OCI-LY7 (cell line): ENCODE measurements around the gene SANBR. TPM values are rescaled to one million over a fixed set of nuclear protein-coding genes. Genes with fewer than 3 reads are reported as not detected.

Experiments used
- Bru-seq: library from RNA; stranded (reverse); fragments of 400-500 nt; gene quantifications from one replicate; lab custom pipeline; 2021; lab: Mats Ljungman, UMichigan
- BruChase-seq, 2 experiments: library from RNA; stranded (reverse); fragments of 400-500 nt; gene quantifications; one replicate each; lab custom pipeline; 2021; lab: Mats Ljungman, UMichigan
- BruUV-seq: library from RNA; stranded (reverse); fragments of 400-500 nt; replicated peaks from 2 replicates; lab custom pipeline; 2021; lab: Mats Ljungman, UMichigan
- CTCF ChIA-PET: fragments of 300-600 bp; sonication (Branson Sonifier 250); formaldehyde crosslinking; loops from one replicate; lab custom pipeline; 2022; ENCODE audit warnings: antibody characterized with exemption; ENCODE audit not compliant: unreplicated experiment; lab: Charles Lee
- POLR2A ChIA-PET: fragments of 300-600 bp; sonication (Branson Sonifier 250); formaldehyde crosslinking; loops from one replicate; lab custom pipeline; 2022; ENCODE audit warnings: antibody characterized with exemption; lab: Charles Lee
- DNase-seq: peaks from one replicate; pipeline ENCODE4 v3.0.0-alpha.2; 2015; ENCODE audit warnings: low spot score
- H2AFZ ChIP-seq: fragments of 200-600 bp; sonication (generic), shearing (Covaris generic); 2 replicates; pipeline ENCODE4 v1.6.1; 2014; ENCODE audit warnings: mild to moderate bottlenecking, antibody characterized with exemption, low read length, moderate library complexity
- H3K27ac ChIP-seq: fragments of 200-600 bp; sonication (generic); 2 replicates; pipeline ENCODE4 v1.5.1; 2014; ENCODE audit warnings: mixed run types, low read depth, mild to moderate bottlenecking, moderate library complexity, low read length, inconsistent platforms; ENCODE audit not compliant: poor library complexity, severe bottlenecking
- H3K36me3 ChIP-seq: fragments of 200-600 bp; sonication (generic); 2 replicates; pipeline ENCODE4 v1.6.1; 2014; ENCODE audit warnings: mild to moderate bottlenecking, antibody characterized with exemption, low read length, moderate library complexity, mixed read lengths; ENCODE audit not compliant: insufficient read depth
- H3K4me1 ChIP-seq: fragments of 200-600 bp; sonication (generic); 2 replicates; pipeline ENCODE4 v1.5.1; 2014; ENCODE audit warnings: mild to moderate bottlenecking, low read length; ENCODE audit not compliant: insufficient read depth, poor library complexity, severe bottlenecking
- H3K4me2 ChIP-seq: fragments of 200-600 bp; sonication (generic); 2 replicates; pipeline ENCODE4 v1.6.1; 2014; ENCODE audit warnings: mild to moderate bottlenecking, low read length
- H3K4me3 ChIP-seq: fragments of 200-600 bp; sonication (generic); 2 replicates; pipeline ENCODE4 v1.5.1; 2014; ENCODE audit warnings: mild to moderate bottlenecking, low read depth, low read length; ENCODE audit not compliant: poor library complexity, severe bottlenecking
- H3K79me2 ChIP-seq: fragments of 200-600 bp; sonication (generic); 2 replicates; pipeline ENCODE4 v1.6.1; 2016; ENCODE audit warnings: low read depth, mild to moderate bottlenecking, low read length, moderate library complexity, mixed read lengths; ENCODE audit not compliant: insufficient read depth
- H3K9me2 ChIP-seq: fragments of 200-600 bp; sonication (generic); 2 replicates; pipeline ENCODE4 v1.6.1; 2016; ENCODE audit warnings: mild to moderate bottlenecking, low read length, mixed read lengths; ENCODE audit not compliant: insufficient read depth
- H3K9me3 ChIP-seq: fragments of 200-600 bp; sonication (generic); 2 replicates; pipeline ENCODE4 v1.6.1; 2014; ENCODE audit warnings: mild to moderate bottlenecking, mixed run types, low read length, mixed read lengths
- H4K20me1 ChIP-seq: fragments of 200-600 bp; sonication (generic); 2 replicates; pipeline ENCODE4 v1.6.1; 2014; ENCODE audit warnings: mild to moderate bottlenecking, antibody characterized with exemption, low read length, moderate library complexity, mixed read lengths; ENCODE audit not compliant: insufficient read depth
- EZH2phosphoT487 ChIP-seq: fragments of 200-600 bp; sonication (generic); IDR thresholded peaks from 2 replicates; pipeline ENCODE4 v1.6.1; 2018; ENCODE audit warnings: low read depth, borderline replicate concordance, mild to moderate bottlenecking, mixed run types, antibody characterized with exemption, low read length, moderate library complexity, mixed read lengths
- intact Hi-C: fragments of 100-400 bp; cut with micrococcal nuclease; formaldehyde crosslinking; loops from one replicate; pipeline ENCODE4 v1.10.0; 2022; ENCODE audit not compliant: unreplicated experiment
- long read RNA-seq: library from polyadenylated mRNA; stranded (forward); transcript quantifications from one replicate; pipeline ENCODE4 v2.0.0, GENCODE V29; 2022
- total RNA-seq, 2 experiments: library from RNA; depleted of rRNA in 1 of 2; stranded (reverse); fragments of >200 nt in 1 of 2; shearing (Covaris generic) in 1 of 2; gene quantifications; 2 replicates each; pipeline ENCODE4 v1.2.3, GENCODE V29; 2014 to 2022
- TF ChIP-seq, protein P1 (sequence below): fragments of 200-600 bp; sonication (generic); conservative IDR thresholded peaks from 2 replicates; pipeline ENCODE4 v1.5.1; 2014; ENCODE audit warnings: mild to moderate bottlenecking, antibody characterized with exemption, low read length, moderate library complexity, mixed read lengths

Gene SANBR
- 7.9 and 8.3 TPM in 2 replicates for total RNA-seq (2014; rRNA removed; shearing (Covaris generic))
- total RNA-seq (2022), result 11.9 and 13.6 TPM in 2 replicates
- Bru-seq, nascent RNA, result percentile 55 among the genes with signal in this experiment
- percentile 51 among the genes with signal in this experiment for BruChase-seq, experiment 1, labeled RNA remaining after a 6-hour chase
- BruChase-seq, experiment 2, labeled RNA remaining after a 2-hour chase, result percentile 56 among the genes with signal in this experiment
- long read RNA-seq, full-length matches to known transcripts, result 3 of 14 reads
- long read RNA-seq, partial matches to known transcripts, result 4 of 14 reads
- long read RNA-seq, other reads (novel, unspliced or antisense), result 7 of 14 reads

DNA sequence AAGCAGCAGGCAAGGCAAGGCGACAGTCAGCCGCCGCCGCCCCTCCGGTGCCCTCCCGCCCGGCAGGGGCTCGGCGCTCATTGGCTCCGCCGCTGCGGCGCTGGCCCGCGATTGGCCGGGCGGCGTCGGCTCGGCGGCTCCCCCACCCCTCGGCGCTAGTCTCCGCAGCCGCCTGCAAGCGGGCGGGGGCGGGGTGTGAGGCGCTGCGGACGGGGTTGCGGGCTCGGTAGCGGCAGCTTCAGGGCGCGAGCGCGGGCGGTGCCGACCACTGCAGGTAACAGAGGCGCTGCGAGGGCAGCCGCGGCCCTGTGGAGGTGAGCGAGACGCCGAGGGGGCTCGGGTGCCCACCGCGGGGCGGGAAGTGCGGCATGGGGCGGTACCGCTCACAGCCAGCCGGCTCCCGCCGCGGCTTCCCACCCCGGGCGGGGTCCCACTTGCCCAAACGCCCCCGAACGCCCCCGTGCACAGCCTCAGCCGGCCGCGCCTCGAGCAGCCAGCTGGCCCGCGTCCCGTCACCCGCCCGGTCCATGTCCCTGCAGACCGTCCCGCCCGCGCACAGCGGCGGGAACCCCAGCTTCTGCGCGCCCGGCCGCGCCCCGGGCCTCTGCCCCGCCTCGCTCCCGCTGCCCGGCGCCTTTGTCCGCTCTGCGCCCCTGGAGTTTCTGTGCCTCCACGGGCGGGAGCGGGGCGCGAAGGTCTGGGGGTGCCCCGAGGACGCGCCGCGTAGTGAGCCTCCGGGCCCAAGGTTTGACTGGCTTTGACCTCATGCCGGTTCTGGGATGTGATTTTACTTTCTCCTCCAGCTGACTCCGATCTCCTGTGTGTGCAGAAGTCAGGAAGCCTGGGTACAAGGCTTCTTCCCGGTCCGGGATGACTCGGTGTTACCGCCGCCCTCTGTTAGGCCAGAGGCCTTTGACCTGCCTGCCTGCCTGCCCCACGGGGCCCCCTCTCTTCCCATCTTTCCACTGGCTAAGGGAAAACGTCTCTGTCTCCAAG is at the start of gene SANBR:
TSS of gene SANBR (plus strand) at position 158 of the 996 bp plus-strand sequence. CDS start 4,480 bp downstream, outside the sequence.
- peak within 1 kb of the TSS; percentile 82 for H2AFZ ChIP-seq
- peak within 1 kb of the TSS; percentile 31 for H3K27ac ChIP-seq

DNA sequence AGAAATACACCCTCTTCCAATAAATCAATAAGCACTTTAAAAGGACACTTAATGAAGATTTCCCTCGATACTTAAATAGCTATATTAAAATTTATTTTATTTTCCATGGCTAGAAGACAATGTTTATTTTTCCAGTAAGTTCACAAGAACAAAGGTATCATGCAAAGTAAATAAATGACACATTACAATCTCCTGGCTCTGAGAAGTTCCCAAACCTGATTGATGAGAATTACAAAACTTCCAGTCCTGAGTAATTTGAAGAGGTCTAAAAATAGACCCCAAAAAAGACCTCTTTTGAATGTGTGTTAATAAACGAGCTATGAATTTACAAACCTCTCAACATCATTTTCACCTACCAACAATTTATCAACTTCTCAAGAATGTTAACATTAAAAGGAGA is 49.7 kb upstream of the SANBR start:
- peaks cover 47% of the 10 kb centered on the region for H3K79me2 ChIP-seq
- POLR2A ChIA-PET, result interaction anchor here (0.6 to 1.4 kb wide), 3 partner anchors 10 to 585 kb away, joined by 3 read pairs; no protein-coding TSS in a partner anchor

More for the DNA sequence above, at the start of gene SANBR:
- ChIA-PET CTCF (no interaction called here), POLR2A (interaction anchor here (0.7 to 1.3 kb wide), 4 partner anchors 10 to 469 kb away, joined by 3 to 9 read pairs (median 4); no protein-coding TSS in a partner anchor)
- no peaks in the 10 kb centered on the region for H4K20me1 ChIP-seq
- H3K9me3 ChIP-seq, result no peaks in the 10 kb centered on the region
- TF ChIP-seq EZH2phosphoT487, result no peak
- TF ChIP-seq, protein P1, sequence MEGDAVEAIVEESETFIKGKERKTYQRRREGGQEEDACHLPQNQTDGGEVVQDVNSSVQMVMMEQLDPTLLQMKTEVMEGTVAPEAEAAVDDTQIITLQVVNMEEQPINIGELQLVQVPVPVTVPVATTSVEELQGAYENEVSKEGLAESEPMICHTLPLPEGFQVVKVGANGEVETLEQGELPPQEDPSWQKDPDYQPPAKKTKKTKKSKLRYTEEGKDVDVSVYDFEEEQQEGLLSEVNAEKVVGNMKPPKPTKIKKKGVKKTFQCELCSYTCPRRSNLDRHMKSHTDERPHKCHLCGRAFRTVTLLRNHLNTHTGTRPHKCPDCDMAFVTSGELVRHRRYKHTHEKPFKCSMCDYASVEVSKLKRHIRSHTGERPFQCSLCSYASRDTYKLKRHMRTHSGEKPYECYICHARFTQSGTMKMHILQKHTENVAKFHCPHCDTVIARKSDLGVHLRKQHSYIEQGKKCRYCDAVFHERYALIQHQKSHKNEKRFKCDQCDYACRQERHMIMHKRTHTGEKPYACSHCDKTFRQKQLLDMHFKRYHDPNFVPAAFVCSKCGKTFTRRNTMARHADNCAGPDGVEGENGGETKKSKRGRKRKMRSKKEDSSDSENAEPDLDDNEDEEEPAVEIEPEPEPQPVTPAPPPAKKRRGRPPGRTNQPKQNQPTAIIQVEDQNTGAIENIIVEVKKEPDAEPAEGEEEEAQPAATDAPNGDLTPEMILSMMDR, result no peak
- no peaks in the 10 kb centered on the region for H3K9me2 ChIP-seq
- H3K4me3 ChIP-seq, result peak within 1 kb of the TSS; percentile 80
- H3K4me2 ChIP-seq, result peak within 1 kb of the TSS; percentile 88
- BruUV-seq, result no TSS peak
- peaks cover 8% of the 10 kb centered on the region; the same call in 1 of the 2 replicates for H3K79me2 ChIP-seq
- DNase-seq, result peak; percentile 91
- H3K4me1 ChIP-seq, result peaks cover 13% of the 10 kb centered on the region
- intact Hi-C loops, result loop anchor here (1.0 kb wide), 1 partner anchor 49 kb away; the partner anchor contains the start of gene PEX13
- H3K36me3 ChIP-seq, result peaks cover 3% of the 10 kb centered on the region; the same call in 1 of the 2 replicates

More for the DNA sequence above, 49.7 kb upstream of the SANBR start:
- peaks cover 12% of the 10 kb centered on the region for H3K36me3 ChIP-seq
- H3K9me3 ChIP-seq, result no peaks in the 10 kb centered on the region
- CTCF ChIA-PET, result no interaction called here
- peak overlapping the region; percentile 95 for H3K4me2 ChIP-seq
- H4K20me1 ChIP-seq, result peaks cover 6% of the 10 kb centered on the region; the same call in 1 of the 2 replicates
- no peak overlapping the region for H3K27ac ChIP-seq
- H3K9me2 ChIP-seq, result no peaks in the 10 kb centered on the region
- TF ChIP-seq, protein P1, result no peak
- no peak for TF ChIP-seq EZH2phosphoT487
- intact Hi-C loops, result loop anchor here (2.0 to 5.0 kb wide), 2 partner anchors 161 to 521 kb away; partner anchors contain the start of gene XPO1
- no peak for DNase-seq
- H3K4me1 ChIP-seq, result peaks cover 22% of the 10 kb centered on the region
- H3K4me3 ChIP-seq, result peak overlapping the region; percentile 89
- H2AFZ ChIP-seq, result no peak overlapping the region; the same call in 1 of the 2 replicates
- BruUV-seq, result no TSS peak
